CD4-positive, alpha-beta T cell treated with Interleukin-12 subunit alpha and Interleukin-12 subunit beta, for 1 hour (primary cell): Measurements from ENCODE around the gene DPT.

Experiments used
- DNase-seq: peaks from one replicate; pipeline ENCODE4 v3.0.0-alpha.2; 2020

DPT gene

DNA sequence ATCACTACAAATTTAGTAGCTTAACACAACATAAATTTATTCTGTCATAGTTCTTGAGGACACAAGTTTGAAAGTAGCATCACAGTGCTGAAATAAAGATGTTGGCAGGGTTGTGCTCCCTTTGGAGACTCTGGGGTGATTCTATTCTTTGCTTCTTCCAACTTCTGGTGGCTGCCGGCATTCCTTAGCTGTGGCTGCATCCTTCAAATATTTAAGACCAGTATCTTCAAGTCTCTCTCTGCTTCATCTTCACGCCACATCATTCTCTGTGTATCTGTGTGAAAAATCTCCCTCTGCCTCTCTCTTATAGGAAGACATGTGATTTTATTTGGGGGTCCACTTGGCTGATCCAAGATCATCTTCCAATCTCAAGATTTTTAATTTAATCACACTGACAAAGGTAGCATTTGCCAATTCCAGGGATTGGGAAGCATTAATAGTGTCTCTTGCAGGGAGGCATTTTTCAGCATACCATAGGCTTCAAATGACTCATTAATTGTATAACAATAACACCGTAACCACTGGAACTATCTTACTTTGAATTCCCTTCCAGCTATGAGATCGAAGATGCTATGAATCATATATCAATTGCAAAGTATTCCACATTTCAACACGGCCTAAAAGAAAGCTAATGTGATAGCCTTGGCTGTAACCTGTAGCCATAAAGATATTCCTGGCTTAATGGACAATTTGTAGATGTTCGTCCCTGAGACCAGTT, 74.6 kb downstream of the DPT start:
- DNase-seq = no peak

DNA sequence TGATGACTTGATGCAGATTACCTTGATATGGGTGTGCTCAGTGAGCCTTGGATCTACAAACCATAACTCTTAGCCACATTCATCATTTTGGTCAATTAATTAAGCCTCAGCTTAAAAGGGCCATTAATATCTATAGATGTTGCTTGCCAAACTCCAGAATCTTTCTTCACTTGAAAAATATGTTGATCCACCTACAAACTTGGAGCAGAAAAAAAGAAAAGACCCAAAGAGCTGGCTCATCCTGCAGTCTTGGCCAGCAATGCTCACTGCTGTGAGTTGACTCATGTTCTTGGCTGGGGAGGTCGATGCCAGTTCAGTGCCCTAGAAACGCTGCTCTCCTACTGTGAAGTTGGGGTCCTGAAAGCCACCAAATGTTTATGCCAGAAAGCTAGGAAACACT, 75.4 kb downstream of the DPT start:
- DNase-seq = no peak

- DNase-seq = no peak
These were observed 83.3 kb downstream of the DPT start for GRCh38 chr1:168645721-168646120.
